NCI-H510A (cell line): ENCODE data around the gene TMEM201.

Experiments used
- DNase-seq: peaks from one replicate; lab custom pipeline; 2025; lab: John Stamatoyannopoulos, UW

TMEM201 gene

DNA sequence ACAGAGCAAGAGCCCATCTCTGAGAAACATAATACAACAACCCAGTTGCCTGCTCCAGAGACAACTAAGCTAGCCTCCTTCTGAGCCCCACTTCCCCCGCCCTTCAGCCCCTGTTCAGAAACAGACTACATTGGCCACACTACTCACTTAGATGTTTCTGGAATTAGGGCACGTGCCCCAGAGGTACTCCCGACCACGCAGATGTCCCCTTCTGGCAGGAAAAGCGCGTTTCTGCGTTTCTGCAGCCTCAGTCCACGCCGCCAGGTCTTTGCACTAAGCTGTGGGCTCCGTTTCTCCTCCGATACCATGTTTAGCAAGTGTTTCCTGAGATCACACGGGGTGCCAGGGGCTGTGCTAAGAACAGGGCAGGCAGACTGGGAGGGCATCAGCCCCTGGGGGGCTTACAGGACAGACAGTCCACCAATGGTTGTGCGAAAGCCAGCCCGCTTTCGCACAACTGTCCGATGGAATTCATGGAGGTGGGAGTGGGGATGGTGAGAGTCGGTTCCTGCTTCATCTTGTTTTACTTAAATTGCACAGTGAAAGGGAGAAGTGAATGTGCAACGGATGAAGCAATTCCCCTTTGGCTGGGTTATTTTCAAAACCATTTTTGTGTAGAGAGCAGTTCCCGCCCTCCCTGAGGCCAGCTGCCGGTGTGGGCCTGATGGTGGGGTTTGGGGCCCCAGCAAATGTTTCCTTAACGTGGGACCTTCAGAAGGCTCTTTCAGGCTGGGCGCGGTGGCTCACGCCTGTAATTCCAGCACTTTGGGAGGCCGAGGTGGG lies 65.5 kb downstream of the TMEM201 start:
- no peak for DNase-seq

DNA sequence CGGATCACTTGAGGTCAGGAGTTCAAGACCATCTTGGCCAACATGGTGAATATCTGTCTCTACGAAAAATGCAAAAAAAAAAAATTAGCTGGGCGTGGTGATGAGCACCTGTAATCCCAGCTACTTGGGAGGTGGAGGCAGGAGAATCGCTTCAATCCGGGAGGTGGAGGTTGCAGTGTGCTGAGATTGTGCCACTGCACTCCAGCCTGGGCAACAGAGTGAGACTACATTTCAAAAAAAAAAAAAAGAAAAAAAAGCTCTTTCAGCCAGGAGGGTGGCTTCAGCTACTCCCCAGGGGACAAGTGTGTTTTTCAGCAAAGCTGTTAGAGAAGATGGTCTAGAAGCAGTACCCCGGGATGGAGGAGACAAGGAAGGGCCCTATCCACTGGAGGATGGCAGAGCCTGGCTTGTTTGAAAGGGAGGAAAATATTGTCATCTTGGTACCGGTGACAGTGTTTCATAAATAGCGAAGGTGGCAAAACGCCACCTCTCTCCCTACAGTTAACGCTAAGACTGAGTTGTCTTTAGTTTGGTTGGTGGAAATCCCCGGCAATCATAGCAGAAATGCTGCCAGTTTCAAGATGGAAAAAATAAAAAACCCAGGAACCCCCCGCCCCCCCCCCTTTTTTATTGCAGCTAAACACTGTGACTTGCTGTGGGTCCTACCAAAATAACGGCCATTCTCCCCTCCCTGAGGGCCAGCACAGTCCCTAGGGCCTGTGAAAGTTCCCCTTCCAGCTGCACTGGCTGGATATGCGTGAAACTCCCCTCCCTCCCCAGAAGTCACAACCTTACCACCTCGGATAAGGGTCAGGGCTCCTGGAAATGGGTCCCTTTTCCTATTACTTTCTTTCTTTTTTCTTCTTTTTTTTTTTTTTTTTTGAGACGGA lies 66.4 kb downstream of the TMEM201 start:
- DNase-seq, result no peak

DNA sequence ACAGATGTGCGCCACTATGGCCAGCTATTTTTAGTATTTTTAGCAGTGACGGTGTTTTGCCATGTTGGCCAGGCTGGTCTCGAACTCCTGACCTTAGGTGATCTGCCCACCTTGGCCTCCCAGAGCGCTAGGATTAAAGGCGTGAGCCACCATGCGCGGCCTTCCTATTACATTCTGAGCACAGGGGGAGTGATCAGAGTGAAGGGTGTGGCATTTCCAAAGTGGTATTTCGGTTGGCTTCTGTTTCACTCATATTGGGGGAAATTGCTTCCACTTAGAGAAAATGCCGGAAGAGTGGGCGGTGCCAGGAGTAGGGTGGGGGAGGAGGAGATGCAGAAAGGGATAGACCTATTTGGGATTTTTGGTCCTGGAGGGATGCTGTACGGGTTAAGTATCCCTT lies 67.1 kb downstream of the TMEM201 start:
- DNase-seq, result no peak

DNA sequence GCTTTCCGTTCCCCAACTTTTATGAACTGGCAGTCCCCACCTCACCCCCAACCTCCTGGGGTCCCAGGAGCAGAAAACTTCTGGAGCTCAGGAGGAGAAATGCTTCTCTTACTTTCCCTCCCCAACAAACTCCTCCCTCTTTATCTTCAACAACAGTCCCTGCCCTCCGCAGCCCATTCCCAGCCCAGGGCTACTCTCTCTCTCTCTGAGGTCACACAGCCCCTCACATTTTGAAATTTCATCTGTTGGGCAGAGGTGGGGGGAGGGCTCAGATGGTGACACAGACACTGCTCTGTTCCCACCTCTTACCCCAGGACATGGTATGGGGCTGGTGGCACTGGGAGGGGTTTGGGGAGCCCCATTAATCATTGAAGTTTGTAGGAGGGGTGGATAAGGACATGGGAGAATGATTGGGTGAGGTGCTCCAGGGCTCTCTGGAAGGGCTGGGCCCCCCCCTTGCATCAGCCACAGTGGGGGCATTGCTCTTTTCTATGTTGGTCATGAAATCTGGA lies 68.9 kb downstream of the TMEM201 start:
- DNase-seq, result no peak

DNA sequence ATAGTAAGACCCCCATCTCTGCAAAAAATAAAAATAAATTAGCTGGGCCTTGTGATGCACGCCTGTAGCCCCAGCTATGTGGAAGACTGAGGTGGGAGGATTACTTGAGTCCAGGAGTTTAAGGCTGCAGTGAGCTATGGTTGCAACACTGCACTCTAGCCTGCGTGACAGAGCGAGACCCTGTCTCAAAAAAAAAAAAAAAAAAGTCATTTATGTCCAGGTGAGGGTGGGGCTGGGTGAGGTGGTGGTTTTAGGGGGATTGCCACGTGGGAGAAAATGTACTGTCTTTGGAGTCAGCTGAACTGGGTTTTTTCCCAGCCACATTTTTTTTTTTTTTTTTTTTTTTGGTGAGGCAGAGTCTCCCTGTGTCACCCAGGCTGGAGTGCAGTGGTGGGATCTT lies 69.5 kb downstream of the TMEM201 start:
- DNase-seq, result no peak

DNA sequence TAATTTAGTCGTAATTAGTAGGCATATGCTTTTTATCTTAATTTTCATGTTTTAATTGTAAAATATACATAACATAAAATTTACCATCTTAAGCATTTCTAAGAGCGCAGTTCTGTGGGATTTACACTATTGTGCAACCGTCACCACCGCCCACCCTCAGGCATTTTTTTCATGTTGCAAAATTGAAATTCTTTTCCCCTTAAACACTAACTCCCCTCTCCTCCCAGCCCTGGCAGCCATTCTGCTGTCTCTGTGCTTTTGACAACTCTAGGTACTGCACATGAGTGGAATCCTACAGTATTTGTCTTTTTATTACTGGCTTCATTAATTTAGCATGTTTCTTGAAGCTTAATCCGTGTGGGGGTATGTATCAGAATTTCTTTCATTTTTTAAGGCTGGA lies 70.6 kb downstream of the TMEM201 start:
- DNase-seq, result no peak

DNA sequence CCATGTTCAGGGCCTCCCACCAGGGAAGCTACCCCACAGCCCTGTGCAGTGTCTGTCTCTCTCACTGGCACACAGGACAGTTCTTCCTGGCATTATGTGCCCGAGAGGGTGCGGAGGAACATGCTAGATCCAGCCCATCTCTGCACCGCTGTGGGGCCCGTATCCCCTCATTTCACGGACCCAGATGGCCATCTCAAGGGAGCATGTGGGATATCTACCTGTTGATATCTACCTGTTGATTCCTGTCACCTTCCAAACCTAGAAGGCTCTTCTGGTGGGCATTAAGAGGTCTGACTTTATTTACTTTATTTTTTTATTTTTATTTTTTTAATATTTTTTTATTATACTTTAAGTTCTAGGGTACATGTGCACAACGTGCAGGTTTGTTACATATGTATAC lies 74.5 kb downstream of the TMEM201 start:
- no peak for DNase-seq
